Ramos (cell line): ENCODE measurements around the gene OR51S1.
"Not testable (repeated sequence)": the region's sequence is repeated elsewhere in the genome, so short reads cannot be mapped to it uniquely, and the experiment has no call there.

ENCODE experiments used
- in situ Hi-C: fragments of 300-500 bp; cut with MboI; formaldehyde crosslinking; loops from one replicate; pipeline ENCODE4 v1.14.3; 2022; ENCODE audit warnings: low sequenced_read_pairs; ENCODE audit not compliant: unreplicated experiment

OR51S1 gene

GRCh38 chr11:4809246-4809645, 39.8 kb downstream of the OR51S1 start:
- in situ Hi-C loops, result no loop called here

- in situ Hi-C loops, result no loop called here
These were observed 40.5 kb downstream of the OR51S1 start for GRCh38 chr11:4808476-4808875.

GRCh38 chr11:4804280-4804679, 44.7 kb downstream of the OR51S1 start, which contains the start of gene OR52R1:
TSS of gene OR52R1 (minus strand) at chr11:4804380. CDS start at chr11:4804380, 0 bp downstream.
- in situ Hi-C loops, result no loop called here

GRCh38 chr11:4801316-4801715, 47.7 kb downstream of the OR51S1 start:
- in situ Hi-C loops, result not testable (repeated sequence)

GRCh38 chr11:4798427-4799183, 50.4 kb downstream of the OR51S1 start:
- in situ Hi-C loops, result no loop called here
